GF-D8 (cell line): ENCODE measurements around the gene MRPL30.
"Not testable (repeated sequence)": the region's sequence is repeated elsewhere in the genome, so short reads cannot be mapped to it uniquely, and the experiment has no call there.

Experiments used
- DNase-seq: peaks from one replicate; lab custom pipeline; 2025; lab: John Stamatoyannopoulos, UW

MRPL30 gene

DNA sequence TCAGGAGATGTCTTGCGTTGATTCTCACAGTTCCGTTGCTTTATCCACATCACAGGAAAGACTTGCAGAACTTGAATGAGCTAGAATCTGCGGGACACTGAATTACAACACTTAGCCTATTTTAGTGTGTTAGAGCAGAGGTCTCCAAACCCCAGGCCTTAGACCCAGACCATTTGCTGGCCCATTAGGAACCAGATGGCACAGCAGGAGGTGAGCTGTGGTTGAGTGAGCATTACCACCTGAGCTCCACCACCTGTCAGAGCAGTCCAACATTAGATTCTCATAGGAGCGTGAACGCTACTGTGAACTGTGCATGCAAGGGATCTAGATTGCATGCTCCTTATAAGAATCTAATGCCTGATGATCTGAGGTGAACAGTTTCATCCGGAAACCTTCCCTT lies 3.8 kb downstream of the MRPL30 start:
- no peak for DNase-seq

DNA sequence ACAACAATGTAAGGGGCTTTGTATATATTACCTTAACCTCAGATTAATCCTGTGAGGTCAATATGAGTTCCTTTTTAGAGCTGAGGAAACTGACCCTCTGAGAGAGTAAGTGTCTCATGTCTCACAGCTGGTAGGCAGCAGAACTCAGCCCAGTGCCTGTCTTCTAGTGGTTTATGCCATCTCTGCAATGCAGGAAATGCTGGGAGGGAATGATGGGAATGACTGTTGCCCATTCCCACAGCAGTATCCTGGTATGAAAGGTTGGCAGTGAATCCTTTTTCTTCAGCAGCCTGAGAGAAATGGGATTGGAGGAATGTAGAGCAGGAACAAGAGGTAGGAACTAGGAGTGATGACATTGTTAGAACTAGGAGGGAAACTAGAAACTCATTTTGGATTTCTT lies 6.0 kb downstream of the MRPL30 start:
- no peak for DNase-seq

- no peak for DNase-seq
Measured at GRCh38 chr2:99188357-99188756, 7.4 kb downstream of the MRPL30 start.

DNA sequence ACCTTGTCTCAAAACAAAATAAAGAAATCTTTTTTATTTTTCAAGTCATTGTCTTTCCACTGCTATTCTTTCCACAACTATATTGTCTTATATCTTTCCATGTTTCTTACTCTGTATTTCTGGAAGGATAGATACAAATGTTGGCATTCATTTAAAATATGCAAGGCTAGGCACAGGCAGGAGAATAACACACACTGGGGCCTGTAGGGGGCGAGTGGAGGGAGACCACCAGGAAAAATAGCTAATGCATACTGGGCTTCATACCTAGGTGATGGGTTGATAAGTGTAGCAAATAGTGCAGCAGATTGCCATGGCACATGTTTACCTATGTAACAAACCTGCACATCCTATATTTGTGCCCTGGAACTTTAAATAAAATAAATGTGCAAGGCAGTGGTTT lies 9.6 kb downstream of the MRPL30 start:
- no peak for DNase-seq

GRCh38 chr2:99192364-99192763 lies 11.4 kb downstream of the MRPL30 start:
- not testable (repeated sequence) for DNase-seq

DNA sequence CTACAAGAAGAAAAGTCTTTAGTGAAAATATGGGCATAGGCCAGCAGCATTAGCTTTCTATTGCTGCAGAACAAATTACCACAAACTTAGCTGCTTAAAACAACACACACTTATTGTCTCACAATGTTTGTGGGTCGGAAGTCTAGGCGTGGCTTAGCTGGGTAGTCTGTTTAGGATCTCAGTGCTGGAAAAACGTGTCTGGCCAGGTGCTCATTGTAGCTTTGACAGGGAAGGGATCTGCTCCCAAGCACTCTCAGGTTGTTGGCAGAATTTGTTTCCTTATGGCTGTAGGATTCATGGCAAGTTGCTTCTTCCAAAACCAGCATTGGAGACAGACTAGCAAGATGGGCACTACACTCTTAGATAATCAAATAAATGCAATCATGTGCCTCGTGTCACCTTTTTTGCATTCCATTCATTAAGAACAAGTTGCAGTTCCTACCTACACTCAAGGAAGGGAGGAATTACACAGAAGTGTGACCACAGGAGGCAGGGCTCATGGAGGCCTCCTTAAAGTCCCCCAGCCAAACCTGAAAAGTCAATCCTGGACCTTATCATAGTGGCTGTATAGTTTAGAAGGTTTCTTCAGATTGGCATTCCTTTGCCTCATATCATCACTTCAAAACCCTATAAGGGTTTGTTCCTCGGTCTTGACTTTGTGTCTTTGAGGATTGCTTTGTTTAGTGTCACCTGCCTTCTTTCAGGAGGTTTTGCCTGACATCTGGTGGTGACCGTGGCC lies 17.3 kb downstream of the MRPL30 start:
- DNase-seq = no peak

DNA sequence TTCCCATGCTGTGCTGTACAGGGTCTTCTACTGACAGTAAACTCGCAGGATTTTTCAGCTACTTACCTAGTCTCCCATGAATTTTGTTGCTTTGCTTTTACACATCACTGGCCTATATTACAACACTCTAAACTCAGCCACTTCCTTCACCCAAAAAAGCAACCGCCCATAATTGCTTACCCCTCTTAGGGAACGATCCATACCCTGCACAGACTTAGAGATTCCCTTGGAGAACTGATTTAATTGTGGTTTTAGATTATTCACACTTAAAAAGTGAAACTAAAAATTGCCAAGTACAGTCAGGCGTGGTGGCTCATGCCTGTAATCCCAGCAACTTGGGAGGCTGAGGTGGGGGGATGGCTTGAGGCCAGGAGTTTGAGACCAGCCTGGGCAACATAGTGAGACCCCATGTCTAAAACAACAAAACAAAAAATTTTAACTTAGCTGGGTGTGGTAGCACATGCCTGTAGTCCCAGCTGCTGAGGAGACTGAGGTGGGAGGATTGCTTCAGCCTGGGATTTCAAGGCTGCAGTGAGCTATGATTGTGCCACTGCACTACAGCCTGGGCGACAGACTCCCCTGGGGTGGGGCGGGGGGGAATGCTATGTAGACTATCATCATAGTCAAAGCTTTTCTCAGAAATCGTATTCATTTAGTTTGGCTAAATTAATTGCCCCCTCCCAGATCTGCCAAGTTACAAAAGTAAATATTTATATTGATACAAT lies 19.3 kb downstream of the MRPL30 start:
- DNase-seq = no peak

GRCh38 chr2:99201959-99202678 lies 21.1 kb downstream of the MRPL30 start:
- DNase-seq = no peak

GRCh38 chr2:99205491-99205890 lies 24.5 kb downstream of the MRPL30 start:
- no peak for DNase-seq

- no peak for DNase-seq
Measured at GRCh38 chr2:99216096-99216495, 35.1 kb downstream of the MRPL30 start.

DNA sequence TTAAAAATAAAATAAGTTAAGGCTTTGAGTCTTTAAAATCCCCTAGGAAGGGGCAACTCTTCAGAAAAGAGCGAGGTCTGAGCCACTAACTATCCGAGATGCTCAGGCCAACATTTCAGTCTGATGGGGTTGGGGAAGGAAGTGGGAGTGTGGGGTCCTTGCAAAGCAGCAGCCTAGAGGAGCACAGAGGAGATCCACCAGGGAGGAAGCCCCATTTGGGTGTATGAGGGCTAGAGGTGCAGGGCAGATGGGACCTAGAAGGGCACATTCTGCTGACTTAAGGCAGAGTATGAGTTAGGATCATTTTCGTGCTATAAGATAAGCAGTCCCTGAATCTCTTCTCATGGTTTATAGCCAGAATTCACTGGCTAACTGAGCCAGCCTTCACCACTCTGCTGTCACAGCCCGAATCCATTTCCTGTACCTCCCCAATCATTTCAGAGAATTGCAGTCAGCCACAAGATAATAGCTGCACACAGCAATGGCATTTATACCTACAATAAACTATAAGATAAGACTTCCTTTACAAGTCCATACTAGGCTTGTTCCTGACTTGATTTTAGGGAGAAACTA lies 37.0 kb downstream of the MRPL30 start:
- DNase-seq = no peak

DNA sequence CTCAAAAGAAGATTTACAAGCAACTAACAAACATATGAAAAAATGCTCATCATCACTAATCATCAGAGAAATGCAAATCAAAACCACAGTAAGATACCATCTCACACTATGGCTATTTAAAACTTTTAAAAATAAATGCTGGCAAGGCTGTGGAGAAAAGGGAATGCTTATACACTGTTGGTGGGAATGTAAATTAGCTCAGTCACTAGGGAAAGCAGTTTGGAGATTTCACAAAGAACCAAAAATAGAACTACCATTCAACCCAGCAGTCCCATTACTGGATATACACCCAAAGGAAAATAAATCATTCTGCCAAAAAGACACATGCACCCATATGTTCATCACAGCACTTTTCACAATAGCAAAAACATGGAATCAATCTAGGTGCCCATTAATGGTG lies 52.2 kb downstream of the MRPL30 start:
- DNase-seq = not testable (repeated sequence)

GRCh38 chr2:99238599-99238998 lies 57.6 kb downstream of the MRPL30 start:
- no peak for DNase-seq

- no peak for DNase-seq
Measured at GRCh38 chr2:99240431-99240830, 59.4 kb downstream of the MRPL30 start.

- DNase-seq = no peak
Measured at GRCh38 chr2:99242151-99242550, 61.2 kb downstream of the MRPL30 start.
